Activated CD8-positive, alpha-beta T cell treated with anti-CD3 and anti-CD28 coated beads for 36 hours (primary cell): ENCODE data around the gene NSL1. TPM values are rescaled to one million over a fixed set of nuclear protein-coding genes. Genes with fewer than 3 reads are reported as not detected.

ENCODE experiments used
- ATAC-seq: fragments of 200-7000 bp; cut with Tn5 transposase; one replicate; pipeline ENCODE4 v1.10.0; 2021; ENCODE audit warnings: mild to moderate bottlenecking, moderate library complexity
- CTCF ChIA-PET: fragments of 350-600 bp; sonication (Branson Sonifier 250); formaldehyde crosslinking; loops from one replicate; lab custom pipeline; 2021; ENCODE audit warnings: antibody characterized with exemption; lab: Charles Lee
- POLR2A ChIA-PET: fragments of 350-600 bp; sonication (Branson Sonifier 250); formaldehyde crosslinking; loops from one replicate; lab custom pipeline; 2021; ENCODE audit warnings: antibody characterized with exemption; lab: Charles Lee
- DNase-seq: peaks from one replicate; pipeline ENCODE4 v3.0.0-alpha.2; 2020
- H3K27ac Mint-ChIP-seq: one replicate; pipeline ENCODE4 v1.8.0; 2021; ENCODE audit warnings: mild to moderate bottlenecking, mixed read lengths
- H3K27me3 Mint-ChIP-seq: one replicate; pipeline ENCODE4 v1.8.0; 2021; ENCODE audit warnings: mixed read lengths
- H3K36me3 Mint-ChIP-seq: one replicate; pipeline ENCODE4 v1.8.0; 2021; ENCODE audit warnings: low read depth, mixed read lengths
- H3K4me1 Mint-ChIP-seq: one replicate; pipeline ENCODE4 v1.8.0; 2021; ENCODE audit warnings: low read depth, mixed read lengths
- H3K4me3 Mint-ChIP-seq: one replicate; pipeline ENCODE4 v1.8.0; 2021; ENCODE audit warnings: mild to moderate bottlenecking, moderate library complexity, mixed read lengths
- H3K9me3 Mint-ChIP-seq: one replicate; pipeline ENCODE4 v1.8.0; 2021; ENCODE audit warnings: mixed read lengths
- intact Hi-C: fragments of 100-400 bp; cut with micrococcal nuclease; formaldehyde crosslinking; loops from one replicate; pipeline ENCODE4 v1.10.0; 2022
- total RNA-seq, 2 experiments: library from RNA; stranded (reverse); gene quantifications; one replicate each; pipeline ENCODE4 v1.2.3, GENCODE V29; 2021
- TF ChIP-seq, protein P1 (sequence below): fragments of 200-600 bp; IDR thresholded peaks from one replicate; pipeline ENCODE4 v1.8.0; 2022; ENCODE audit warnings: antibody characterized with exemption, mild to moderate bottlenecking

Gene NSL1
- total RNA-seq, 2 experiments from 2014 or later = 29.6 to 34.9 TPM

DNA sequence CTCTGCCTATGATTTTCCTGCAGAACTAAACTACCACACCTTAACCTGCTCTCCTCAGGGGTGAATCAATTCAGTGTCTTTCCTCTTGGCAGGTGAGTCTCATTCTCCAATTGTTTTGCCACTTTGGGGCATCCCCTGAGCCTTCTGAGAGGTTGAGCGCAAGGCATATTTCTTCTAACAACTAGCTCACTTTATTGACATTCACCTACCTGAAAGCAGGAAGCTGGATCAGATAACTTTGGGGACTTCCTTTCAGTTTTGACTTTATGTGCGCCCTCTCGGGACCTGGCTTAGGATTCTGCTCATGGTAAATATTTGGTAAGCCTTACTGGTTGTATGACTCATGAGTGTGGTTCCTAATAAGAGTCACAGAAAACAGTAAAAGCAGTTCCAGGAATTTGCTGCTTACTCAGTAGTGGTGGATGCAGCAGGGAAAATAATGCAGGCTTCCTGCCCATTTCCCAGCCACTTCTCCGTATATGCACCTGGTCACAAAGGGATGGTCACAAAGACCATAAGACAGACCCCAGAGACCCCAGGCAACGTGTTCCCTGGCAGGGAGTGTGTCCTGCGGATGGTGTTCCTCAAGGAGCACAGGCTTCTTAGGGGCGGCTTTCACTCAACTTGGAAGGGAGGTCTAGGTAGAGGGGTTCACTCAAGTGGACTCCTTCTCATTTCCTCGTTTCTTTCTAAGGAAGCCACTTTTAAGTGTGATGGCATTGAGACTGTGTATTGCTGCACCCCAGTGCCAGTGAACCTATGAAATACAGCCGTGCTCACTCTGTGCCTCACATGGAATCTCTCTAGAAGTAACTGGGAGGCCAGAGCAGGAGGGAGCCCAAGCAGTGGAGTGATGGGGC, 70.0 kb downstream of the NSL1 start:
- Mint-ChIP-seq H3K27me3 (peaks cover 16% of the 10 kb centered on the region), H3K4me1 (peaks cover 28% of the 10 kb centered on the region), H3K27ac (peak overlapping the region; percentile 65), H3K4me3 (peak overlapping the region; percentile 44), H3K9me3 (peaks cover 6% of the 10 kb centered on the region), H3K36me3 (peaks cover 22% of the 10 kb centered on the region)
- intact Hi-C loops = no loop called here
- DNase-seq (peak; percentile 75), ATAC-seq (peak; percentile 86)
- ChIA-PET CTCF (interaction anchor here (0.7 to 3.6 kb wide), 10 partner anchors 10 to 273 kb away, joined by 3 to 10 read pairs (median 7); no protein-coding TSS in a partner anchor), POLR2A (interaction anchor here (0.6 to 2.6 kb wide), 9 partner anchors 10 to 70 kb away, joined by 3 to 9 read pairs (median 4); partner anchors contain the start of genes NSL1 and TATDN3)
- TF ChIP-seq, protein P1, sequence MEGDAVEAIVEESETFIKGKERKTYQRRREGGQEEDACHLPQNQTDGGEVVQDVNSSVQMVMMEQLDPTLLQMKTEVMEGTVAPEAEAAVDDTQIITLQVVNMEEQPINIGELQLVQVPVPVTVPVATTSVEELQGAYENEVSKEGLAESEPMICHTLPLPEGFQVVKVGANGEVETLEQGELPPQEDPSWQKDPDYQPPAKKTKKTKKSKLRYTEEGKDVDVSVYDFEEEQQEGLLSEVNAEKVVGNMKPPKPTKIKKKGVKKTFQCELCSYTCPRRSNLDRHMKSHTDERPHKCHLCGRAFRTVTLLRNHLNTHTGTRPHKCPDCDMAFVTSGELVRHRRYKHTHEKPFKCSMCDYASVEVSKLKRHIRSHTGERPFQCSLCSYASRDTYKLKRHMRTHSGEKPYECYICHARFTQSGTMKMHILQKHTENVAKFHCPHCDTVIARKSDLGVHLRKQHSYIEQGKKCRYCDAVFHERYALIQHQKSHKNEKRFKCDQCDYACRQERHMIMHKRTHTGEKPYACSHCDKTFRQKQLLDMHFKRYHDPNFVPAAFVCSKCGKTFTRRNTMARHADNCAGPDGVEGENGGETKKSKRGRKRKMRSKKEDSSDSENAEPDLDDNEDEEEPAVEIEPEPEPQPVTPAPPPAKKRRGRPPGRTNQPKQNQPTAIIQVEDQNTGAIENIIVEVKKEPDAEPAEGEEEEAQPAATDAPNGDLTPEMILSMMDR = no peak

DNA sequence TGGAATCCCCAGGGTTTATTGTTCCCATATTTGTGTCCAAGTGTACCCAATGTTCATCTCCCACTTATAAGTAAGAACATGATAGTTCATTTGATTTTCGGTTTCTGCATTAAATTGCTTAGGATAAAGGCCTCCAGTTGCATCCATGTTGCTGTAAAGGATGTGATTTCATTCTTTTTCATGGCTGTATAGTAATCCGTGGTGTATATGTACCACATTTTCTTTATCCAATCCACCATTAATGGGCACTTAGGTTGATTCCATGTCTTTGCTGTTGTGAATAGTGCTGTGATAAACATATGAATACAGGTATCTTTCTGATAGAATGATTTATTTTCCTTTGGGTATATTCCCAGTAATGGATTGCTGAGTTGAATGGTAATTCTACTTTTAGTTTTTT, 71.9 kb downstream of the NSL1 start:
- ChIA-PET POLR2A (no interaction called here), CTCF (no interaction called here)
- H3K4me1 Mint-ChIP-seq = peaks cover 28% of the 10 kb centered on the region
- no peak overlapping the region for H3K27ac Mint-ChIP-seq
- ATAC-seq (no peak), DNase-seq (no peak)
- intact Hi-C loops = no loop called here
- H3K36me3 Mint-ChIP-seq = peaks cover 10% of the 10 kb centered on the region
- peaks cover 4% of the 10 kb centered on the region for H3K9me3 Mint-ChIP-seq
- TF ChIP-seq, protein P1 = no peak
- H3K27me3 Mint-ChIP-seq = peaks cover 23% of the 10 kb centered on the region
- no peak overlapping the region for H3K4me3 Mint-ChIP-seq

DNA sequence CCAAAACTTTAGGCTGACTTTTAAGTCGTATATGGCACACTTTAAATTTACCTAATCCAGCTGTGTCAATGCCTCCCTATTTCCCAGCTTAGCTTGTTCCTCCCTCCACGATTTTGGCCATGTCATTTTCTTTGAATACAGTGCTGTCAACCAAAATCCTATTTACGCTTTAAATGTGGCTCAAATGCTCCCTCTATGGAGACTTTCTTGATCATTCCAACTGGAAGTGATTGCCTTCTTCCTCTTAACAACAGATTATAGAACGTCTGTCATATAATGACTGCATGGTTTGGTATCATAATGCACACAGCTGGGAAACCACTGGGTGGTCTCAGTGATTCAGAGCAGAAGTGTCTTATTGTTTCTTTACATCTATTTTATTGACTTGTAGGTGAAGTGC, 73.1 kb downstream of the NSL1 start:
- TF ChIP-seq, protein P1 = no peak
- no peak overlapping the region for H3K27ac Mint-ChIP-seq
- H3K27me3 Mint-ChIP-seq = peaks cover 23% of the 10 kb centered on the region
- H3K4me3 Mint-ChIP-seq = no peak overlapping the region
- H3K9me3 Mint-ChIP-seq = peaks cover 4% of the 10 kb centered on the region
- intact Hi-C loops = no loop called here
- DNase-seq (no peak), ATAC-seq (no peak)
- peaks cover 5% of the 10 kb centered on the region for H3K36me3 Mint-ChIP-seq
- ChIA-PET POLR2A (interaction anchor here (0.7 kb wide), 1 partner anchor 125 kb away, joined by 3 read pairs; no protein-coding TSS in a partner anchor), CTCF (interaction anchor here (0.8 to 1.3 kb wide), 2 partner anchors 17 to 47 kb away, joined by 3 to 5 read pairs; no protein-coding TSS in a partner anchor)
- H3K4me1 Mint-ChIP-seq = peaks cover 30% of the 10 kb centered on the region

DNA sequence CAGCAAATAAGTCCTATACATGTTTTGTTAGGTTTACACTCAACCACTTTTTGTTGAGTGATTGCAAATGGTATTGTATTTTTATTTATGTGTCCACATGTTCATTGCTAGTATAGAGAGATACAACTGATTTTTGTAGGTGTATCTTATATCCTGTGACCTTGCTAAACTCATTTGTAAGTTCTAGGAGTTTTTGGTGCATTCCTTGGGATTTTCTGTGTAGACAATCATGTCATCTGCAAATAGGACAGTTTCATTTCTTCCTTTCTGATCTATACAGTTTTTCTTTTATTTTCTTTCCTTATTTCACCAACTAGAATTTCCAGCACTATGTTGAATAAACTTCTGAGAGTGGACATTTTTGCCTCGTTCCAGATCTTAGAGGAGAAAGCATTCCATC, 75.4 kb downstream of the NSL1 start:
- ATAC-seq = no peak
- TF ChIP-seq, protein P1 = no peak
- Mint-ChIP-seq H3K36me3 (no peaks in the 10 kb centered on the region), H3K4me3 (no peak overlapping the region), H3K27me3 (peaks cover 23% of the 10 kb centered on the region), H3K4me1 (peaks cover 26% of the 10 kb centered on the region), H3K27ac (no peak overlapping the region), H3K9me3 (no peaks in the 10 kb centered on the region)
- POLR2A ChIA-PET = no interaction called here
- no peak for DNase-seq
- CTCF ChIA-PET = interaction anchor here (1.2 to 2.0 kb wide), 3 partner anchors 11 to 240 kb away, joined by 3 to 5 read pairs (median 3); no protein-coding TSS in a partner anchor
- intact Hi-C loops = loop anchor here (2.0 kb wide), 1 partner anchor 15 kb away; no protein-coding TSS in a partner anchor
